ENCODE measurements around the gene RASGRF2.

DNA sequence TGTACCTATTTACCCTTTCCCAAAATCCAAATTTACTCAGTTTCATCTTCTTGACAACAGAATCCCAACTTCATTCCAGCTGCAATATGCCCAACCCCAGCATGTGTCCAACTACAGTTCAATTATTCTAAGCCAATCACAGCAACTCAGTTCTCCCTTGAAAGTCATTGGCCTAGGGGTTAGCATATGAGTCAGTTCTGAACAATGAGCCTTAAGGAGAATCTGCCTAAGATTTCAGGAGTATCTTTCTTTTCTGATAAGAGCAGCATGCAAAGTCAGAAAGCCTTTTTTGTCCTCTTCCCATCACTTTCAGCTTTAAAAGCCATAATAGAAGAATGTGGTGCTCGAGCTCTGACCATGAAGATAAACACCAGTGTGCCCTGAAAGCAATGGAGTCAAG, 44.4 kb upstream of the RASGRF2 start:
- TF ChIP-seq, protein P1, sequence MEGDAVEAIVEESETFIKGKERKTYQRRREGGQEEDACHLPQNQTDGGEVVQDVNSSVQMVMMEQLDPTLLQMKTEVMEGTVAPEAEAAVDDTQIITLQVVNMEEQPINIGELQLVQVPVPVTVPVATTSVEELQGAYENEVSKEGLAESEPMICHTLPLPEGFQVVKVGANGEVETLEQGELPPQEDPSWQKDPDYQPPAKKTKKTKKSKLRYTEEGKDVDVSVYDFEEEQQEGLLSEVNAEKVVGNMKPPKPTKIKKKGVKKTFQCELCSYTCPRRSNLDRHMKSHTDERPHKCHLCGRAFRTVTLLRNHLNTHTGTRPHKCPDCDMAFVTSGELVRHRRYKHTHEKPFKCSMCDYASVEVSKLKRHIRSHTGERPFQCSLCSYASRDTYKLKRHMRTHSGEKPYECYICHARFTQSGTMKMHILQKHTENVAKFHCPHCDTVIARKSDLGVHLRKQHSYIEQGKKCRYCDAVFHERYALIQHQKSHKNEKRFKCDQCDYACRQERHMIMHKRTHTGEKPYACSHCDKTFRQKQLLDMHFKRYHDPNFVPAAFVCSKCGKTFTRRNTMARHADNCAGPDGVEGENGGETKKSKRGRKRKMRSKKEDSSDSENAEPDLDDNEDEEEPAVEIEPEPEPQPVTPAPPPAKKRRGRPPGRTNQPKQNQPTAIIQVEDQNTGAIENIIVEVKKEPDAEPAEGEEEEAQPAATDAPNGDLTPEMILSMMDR (IDR thresholded peaks at IDR 0.05; ENCODE audit: insufficient read depth, low read length): no peak
- TF ChIP-seq POLR2AphosphoS5 (IDR thresholded peaks at IDR 0.05; ENCODE audit: low read depth) (no peak), GABPA (IDR thresholded peaks at IDR 0.05; ENCODE audit: low read depth) (no peak)
